ENCODE data around the gene PSMB3.

The PSMB3 gene

DNA sequence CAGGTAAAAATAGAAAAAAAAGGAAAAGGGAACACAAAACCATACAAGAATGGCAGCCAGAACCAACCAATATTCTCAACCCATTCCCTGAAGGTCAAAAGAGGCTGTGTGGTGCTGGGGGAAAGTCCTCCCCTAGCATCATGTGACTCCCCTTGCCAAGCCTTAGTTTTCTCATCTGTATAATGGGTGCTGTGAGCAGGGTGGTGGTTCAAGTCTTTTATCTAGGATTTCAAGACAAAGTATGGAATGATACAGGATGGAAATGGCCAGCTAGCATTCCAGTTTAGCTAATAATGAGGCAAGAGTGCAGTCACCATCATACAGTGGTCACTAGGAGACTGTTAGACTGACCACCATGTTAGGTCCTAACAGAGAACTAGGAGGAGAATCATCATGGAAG is 20.7 kb downstream of the PSMB3 start:
- no peak for TF ChIP-seq TEAD4 (IDR thresholded peaks at IDR 0.05)
- TF ChIP-seq, protein P1, sequence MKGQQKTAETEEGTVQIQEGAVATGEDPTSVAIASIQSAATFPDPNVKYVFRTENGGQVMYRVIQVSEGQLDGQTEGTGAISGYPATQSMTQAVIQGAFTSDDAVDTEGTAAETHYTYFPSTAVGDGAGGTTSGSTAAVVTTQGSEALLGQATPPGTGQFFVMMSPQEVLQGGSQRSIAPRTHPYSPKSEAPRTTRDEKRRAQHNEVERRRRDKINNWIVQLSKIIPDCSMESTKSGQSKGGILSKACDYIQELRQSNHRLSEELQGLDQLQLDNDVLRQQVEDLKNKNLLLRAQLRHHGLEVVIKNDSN (IDR thresholded peaks at IDR 0.05): no peak
- no peak for TF ChIP-seq TCF12 (IDR thresholded peaks at IDR 0.05; ENCODE audit: low read depth)
- TF ChIP-seq ZBTB7A (IDR thresholded peaks at IDR 0.05; ENCODE audit: low read depth): no peak
- no peak for TF ChIP-seq NFIC (IDR thresholded peaks at IDR 0.05)
- TF ChIP-seq, protein P2, sequence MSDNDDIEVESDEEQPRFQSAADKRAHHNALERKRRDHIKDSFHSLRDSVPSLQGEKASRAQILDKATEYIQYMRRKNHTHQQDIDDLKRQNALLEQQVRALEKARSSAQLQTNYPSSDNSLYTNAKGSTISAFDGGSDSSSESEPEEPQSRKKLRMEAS (IDR thresholded peaks at IDR 0.05): no peak
- no peak for TF ChIP-seq RAD21 (IDR thresholded peaks at IDR 0.05; ENCODE audit: low read depth)
- no peak for TF ChIP-seq CREB1 (IDR thresholded peaks at IDR 0.05; ENCODE audit: low read depth)
- TF ChIP-seq EP300 (IDR thresholded peaks at IDR 0.05; ENCODE audit: borderline replicate concordance): no peak
- TF ChIP-seq YY1 (IDR thresholded peaks at IDR 0.05; ENCODE audit: low read depth): no peak
- TF ChIP-seq CEBPB (IDR thresholded peaks at IDR 0.05): no peak
- TF ChIP-seq, protein P3, sequence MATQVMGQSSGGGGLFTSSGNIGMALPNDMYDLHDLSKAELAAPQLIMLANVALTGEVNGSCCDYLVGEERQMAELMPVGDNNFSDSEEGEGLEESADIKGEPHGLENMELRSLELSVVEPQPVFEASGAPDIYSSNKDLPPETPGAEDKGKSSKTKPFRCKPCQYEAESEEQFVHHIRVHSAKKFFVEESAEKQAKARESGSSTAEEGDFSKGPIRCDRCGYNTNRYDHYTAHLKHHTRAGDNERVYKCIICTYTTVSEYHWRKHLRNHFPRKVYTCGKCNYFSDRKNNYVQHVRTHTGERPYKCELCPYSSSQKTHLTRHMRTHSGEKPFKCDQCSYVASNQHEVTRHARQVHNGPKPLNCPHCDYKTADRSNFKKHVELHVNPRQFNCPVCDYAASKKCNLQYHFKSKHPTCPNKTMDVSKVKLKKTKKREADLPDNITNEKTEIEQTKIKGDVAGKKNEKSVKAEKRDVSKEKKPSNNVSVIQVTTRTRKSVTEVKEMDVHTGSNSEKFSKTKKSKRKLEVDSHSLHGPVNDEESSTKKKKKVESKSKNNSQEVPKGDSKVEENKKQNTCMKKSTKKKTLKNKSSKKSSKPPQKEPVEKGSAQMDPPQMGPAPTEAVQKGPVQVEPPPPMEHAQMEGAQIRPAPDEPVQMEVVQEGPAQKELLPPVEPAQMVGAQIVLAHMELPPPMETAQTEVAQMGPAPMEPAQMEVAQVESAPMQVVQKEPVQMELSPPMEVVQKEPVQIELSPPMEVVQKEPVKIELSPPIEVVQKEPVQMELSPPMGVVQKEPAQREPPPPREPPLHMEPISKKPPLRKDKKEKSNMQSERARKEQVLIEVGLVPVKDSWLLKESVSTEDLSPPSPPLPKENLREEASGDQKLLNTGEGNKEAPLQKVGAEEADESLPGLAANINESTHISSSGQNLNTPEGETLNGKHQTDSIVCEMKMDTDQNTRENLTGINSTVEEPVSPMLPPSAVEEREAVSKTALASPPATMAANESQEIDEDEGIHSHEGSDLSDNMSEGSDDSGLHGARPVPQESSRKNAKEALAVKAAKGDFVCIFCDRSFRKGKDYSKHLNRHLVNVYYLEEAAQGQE (IDR thresholded peaks at IDR 0.05; ENCODE audit: low read depth): no peak
- TF ChIP-seq TAF1 (IDR thresholded peaks at IDR 0.05; ENCODE audit: low read depth): no peak
- TF ChIP-seq FOXM1 (IDR thresholded peaks at IDR 0.05; ENCODE audit: borderline replicate concordance, low read depth): no peak
- no peak for TF ChIP-seq EGR1 (IDR thresholded peaks at IDR 0.05)

DNA sequence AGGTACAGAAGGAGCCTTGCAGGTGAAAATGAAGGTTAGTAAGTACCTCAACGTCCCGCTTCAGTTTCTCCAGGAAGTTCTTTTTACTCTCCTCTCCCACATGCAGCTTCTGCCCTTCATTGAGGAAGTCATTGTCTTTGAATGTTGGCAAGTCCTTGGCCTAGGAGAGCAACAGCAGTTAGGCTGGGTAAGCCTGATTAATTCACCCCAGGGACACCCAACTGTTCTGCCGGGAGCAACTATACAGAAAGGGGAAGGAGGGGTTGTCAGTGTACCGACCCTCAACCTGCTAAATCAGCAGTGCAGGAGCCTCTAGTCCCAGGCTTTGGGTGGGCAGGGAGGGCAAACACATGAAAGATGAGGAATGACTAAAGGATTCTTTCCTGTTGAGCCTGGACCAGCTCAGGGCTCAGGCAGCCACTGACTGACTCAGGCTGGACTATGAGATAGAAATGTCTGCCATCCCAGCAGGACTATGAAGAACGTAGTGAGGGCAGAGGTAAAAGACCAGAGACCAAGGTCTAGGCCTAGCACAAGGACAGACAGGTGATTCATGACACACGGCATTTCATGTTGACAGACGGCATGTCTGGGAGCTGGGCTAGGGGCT is 25.2 kb downstream of the PSMB3 start:
- TF ChIP-seq EP300 (IDR thresholded peaks at IDR 0.05; ENCODE audit: borderline replicate concordance) (no peak), FOXM1 (IDR thresholded peaks at IDR 0.05; ENCODE audit: borderline replicate concordance, low read depth) (no peak), TEAD4 (IDR thresholded peaks at IDR 0.05) (no peak), CREB1 (IDR thresholded peaks at IDR 0.05; ENCODE audit: low read depth) (no peak), CEBPB (IDR thresholded peaks at IDR 0.05) (no peak), YY1 (IDR thresholded peaks at IDR 0.05; ENCODE audit: low read depth) (no peak), TCF12 (IDR thresholded peaks at IDR 0.05; ENCODE audit: low read depth) (no peak), TAF1 (IDR thresholded peaks at IDR 0.05; ENCODE audit: low read depth) (no peak), RAD21 (IDR thresholded peaks at IDR 0.05; ENCODE audit: low read depth) (no peak), NFIC (IDR thresholded peaks at IDR 0.05) (no peak), EGR1 (IDR thresholded peaks at IDR 0.05) (no peak), ZBTB7A (IDR thresholded peaks at IDR 0.05; ENCODE audit: low read depth) (no peak)
- TF ChIP-seq, protein P2 (IDR thresholded peaks at IDR 0.05): no peak
- TF ChIP-seq, protein P1 (IDR thresholded peaks at IDR 0.05): no peak
- TF ChIP-seq, protein P3 (IDR thresholded peaks at IDR 0.05; ENCODE audit: low read depth): no peak

DNA sequence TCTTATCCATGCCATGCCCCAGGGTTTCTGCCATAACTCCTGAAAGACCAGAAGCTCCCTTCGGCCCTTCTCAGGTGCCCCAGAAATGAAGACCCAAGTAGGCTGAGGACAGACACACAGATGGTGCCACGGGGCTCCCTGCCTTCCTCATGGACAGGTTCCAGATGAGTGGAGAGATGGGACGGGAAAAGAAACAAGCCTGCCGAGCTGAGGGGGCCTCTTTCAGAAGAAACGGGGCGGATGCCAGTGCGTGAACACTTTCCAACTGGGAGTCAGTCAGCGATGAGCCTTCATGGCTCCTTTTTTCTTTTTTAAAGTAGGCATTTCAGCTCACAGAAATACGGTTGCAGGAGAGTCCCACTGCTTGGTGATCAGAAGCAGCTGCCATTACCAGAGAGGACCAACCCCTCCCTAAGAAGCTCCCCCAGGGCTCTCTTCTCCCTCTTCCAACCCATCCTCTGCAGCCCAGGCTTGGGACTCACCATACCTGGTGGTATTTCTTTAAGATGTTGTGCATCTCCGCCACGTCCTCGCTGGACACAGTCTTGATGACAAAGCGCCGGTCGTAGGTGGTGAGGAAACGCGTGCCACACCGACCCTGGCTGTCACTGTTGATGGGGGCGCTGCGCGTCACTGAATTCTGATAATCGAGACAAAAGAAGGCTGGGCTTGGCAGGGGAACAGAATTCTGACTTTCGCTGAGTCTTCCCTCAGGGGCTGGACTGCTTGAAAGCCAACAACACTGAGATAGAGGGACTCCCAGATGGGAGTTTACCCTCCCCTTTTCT is 27.6 kb downstream of the PSMB3 start:
- TF ChIP-seq NFIC (IDR thresholded peaks at IDR 0.05) (no peak), TEAD4 (IDR thresholded peaks at IDR 0.05) (no peak), ZBTB7A (IDR thresholded peaks at IDR 0.05; ENCODE audit: low read depth) (no peak), FOXM1 (IDR thresholded peaks at IDR 0.05; ENCODE audit: borderline replicate concordance, low read depth) (no peak), EGR1 (IDR thresholded peaks at IDR 0.05) (no peak), CREB1 (IDR thresholded peaks at IDR 0.05; ENCODE audit: low read depth) (no peak), EP300 (IDR thresholded peaks at IDR 0.05; ENCODE audit: borderline replicate concordance) (no peak), CEBPB (IDR thresholded peaks at IDR 0.05) (no peak), TCF12 (IDR thresholded peaks at IDR 0.05; ENCODE audit: low read depth) (no peak), RAD21 (IDR thresholded peaks at IDR 0.05; ENCODE audit: low read depth) (no peak), TAF1 (IDR thresholded peaks at IDR 0.05; ENCODE audit: low read depth) (no peak), YY1 (IDR thresholded peaks at IDR 0.05; ENCODE audit: low read depth) (no peak)
- TF ChIP-seq, protein P1 (IDR thresholded peaks at IDR 0.05): no peak
- TF ChIP-seq, protein P2 (IDR thresholded peaks at IDR 0.05): no peak
- TF ChIP-seq, protein P3 (IDR thresholded peaks at IDR 0.05; ENCODE audit: low read depth): no peak
